ENCODE results near the gene DTD1. TPM values are rescaled to one million over a fixed set of nuclear protein-coding genes. Genes with fewer than 3 reads are reported as not detected.

DTD1 gene
- total RNA-seq, 1 experiment from 2014 or later: 71.4 TPM

DNA sequence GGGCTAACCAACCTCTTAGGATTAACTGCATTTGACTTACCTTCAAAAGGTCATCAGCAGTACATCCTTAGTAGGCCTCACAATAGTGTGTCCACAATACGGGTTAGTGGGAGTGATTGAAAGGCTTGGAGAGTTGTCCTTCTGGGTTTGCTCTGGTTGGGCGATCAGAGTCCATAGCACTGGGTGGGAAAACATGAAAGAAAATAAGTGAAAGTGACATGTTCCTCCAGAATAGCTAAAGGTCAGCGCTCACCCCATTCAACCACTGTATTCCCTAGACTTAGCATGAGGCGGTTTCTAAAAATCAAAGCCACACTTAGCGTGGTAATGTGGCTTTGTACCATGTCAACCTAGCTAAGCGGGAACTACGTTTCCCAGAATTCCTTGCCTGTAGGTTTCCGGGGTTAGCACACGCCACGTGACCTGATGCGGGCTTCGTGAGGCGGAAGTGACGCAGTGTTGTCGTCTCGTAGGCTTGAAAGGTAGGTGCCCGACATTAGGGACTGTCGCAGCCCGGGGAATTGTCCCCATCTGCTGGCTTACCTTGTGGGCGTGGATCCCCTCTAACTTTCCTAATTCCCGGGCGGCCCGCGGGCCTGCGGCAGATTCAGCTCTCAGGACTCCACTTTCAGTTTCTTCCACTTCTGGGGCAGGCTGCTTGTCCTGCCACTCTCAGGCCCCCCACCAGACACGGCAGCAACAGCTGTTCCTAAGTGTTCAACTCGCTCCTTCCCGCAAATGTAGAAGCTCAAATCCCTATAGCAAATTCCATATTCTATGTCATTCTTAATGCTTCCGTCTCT lies 206.0 kb downstream of the DTD1 start:
- peak; percentile 87 for DNase-seq (ENCODE audit: low read depth)

DNA sequence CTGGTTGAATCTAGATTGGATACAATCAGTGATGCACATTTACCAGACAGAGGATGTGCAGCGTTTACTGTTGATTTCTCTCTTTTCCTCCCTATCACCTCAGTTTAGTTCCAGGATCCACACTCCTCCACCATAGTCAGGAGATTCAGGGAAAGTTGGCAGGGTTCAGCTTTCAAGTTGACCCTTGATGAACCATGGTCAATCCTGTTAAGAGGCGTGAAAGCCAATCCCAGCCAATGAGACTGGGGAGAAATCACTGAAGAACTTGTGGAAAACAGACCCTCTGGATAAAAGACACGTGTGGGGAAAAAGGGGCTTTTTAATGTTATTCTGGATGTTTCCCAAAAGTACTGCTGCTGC lies 206.6 kb downstream of the DTD1 start:
- no peak for DNase-seq (ENCODE audit: low read depth)

DNA sequence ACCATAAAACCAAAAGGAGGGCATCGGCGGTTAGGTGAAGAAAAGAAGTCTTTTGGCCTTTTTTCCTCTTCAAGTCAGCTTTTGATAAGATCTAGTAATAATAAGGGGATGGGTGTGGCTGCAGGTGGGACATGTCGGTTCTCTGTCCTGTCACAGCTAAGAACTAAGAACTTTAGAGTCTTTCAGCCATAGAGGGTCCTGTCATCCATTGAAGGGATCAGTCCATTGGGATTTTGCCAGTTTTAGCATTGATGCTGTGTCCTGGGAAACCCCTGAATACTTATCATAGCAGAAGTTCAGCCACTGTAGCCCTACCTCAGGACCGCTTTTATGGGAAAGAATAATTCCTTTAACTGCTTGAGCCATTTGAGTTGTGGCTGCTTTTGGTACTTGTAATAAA lies 207.5 kb downstream of the DTD1 start:
- DNase-seq (ENCODE audit: low read depth): no peak

DNA sequence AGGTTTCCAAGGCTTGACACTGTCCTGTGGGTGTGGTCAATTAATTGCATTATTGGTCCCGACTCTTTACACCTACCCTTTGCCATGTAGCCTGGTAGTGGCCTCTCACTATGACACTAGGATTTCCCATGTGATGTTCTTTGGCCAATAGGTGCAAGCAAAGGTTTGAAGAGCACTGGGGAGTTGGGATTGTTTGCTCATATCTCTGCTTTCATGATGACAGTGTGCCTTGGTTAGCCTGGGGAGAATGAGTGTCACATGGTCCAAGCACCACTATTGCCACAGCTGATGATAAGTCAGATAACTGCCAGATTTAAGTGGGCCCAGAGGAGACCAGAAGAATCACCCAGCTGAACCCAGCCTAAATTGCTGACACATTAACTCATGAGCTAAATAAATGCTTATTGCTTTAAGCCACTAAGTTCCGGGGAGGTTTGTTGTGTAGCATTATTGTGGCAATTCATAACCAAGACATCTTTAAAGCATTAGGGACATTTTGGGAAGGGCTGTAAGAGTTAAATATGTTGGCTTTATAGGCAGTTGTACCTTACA lies 208.5 kb downstream of the DTD1 start:
- DNase-seq (ENCODE audit: low read depth): no peak

DNA sequence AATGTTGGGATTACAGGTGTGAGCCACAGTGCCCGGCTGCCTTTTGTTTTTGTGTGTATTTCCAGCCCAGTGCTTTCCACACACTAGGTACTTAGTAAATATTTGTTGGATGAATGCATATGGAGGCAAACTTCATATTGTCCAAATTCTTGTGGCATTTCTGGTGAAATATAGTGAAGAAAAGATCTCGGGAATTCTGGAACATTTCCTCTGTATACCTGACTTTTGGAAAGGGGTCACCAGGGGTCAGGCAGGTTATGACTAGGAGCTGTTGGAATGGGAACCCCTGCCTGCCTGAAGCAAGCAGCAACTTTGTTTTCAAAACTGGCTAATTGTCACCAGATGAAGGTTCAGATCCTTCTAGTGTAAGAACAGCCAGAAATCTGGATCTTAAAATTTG lies 213.7 kb downstream of the DTD1 start:
- no peak for DNase-seq (ENCODE audit: low read depth)

DNA sequence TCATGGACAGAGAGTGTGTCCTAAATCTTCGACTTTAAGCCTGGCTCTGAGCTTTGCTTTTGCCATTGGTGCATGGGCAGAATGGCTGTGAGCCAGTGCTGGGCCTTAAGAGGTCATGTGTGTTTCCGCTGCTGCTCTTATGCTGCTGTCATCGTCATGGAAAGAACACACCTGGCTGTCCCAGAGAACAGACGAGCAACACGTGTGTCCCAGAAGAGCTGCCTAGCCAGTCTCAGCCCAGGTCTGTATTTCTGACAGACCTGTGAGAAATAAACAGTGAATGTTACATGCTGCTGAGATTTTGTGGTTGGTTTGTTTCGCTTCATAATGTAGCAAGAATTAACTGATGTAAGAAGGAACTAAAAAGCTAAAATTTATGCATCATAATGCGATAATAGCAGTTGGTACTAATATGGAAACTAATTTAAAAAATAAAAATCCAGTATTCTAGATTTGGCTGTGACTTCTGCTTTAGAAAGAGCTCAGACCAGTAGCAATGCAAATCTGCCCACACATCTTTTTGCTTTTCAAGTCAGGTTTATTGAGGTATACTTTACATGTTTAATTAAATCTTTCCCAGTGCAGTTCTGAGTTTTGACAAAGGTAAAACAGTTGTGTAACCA lies 214.3 kb downstream of the DTD1 start:
- DNase-seq (ENCODE audit: low read depth): no peak

DNA sequence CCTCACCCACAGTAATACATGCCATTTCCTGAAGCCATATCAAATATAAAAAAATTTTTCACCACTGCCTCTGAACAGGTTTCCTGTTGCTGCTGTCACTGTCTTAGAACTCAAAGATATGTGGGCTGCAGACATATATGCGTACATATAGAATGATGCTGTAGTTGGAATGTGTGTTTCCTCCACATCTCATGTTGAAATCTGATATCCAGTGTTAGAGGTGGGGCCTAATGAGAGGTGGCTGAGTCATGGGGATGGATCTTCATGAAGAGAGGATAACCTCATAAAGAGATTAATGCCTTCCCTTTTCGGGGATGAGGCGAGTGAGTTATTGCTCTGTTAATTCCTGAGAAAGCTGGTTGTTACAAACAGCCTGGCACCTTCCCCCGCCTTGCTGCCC lies 218.0 kb downstream of the DTD1 start:
- peak; percentile 22 for DNase-seq (ENCODE audit: low read depth)

DNA sequence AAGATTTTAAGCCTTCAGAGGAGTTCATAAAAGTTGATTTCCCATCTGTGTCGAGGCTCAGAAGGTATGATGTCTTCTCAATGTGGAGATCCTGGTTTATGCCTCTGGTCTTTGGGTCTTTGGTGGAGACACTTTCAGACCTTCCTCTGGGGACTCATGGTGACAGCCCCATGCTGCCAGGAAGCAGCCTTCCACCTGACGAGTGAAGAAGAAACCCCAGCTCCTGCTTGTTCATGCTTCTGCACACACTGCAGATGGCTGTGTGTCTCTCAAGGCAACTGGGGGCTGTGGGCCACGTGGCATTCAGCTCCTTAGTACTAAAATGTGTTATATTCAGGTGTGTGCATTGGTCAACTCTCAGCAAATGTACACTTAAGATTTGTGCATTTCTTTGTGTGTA lies 220.9 kb downstream of the DTD1 start:
- DNase-seq (ENCODE audit: low read depth): no peak

DNA sequence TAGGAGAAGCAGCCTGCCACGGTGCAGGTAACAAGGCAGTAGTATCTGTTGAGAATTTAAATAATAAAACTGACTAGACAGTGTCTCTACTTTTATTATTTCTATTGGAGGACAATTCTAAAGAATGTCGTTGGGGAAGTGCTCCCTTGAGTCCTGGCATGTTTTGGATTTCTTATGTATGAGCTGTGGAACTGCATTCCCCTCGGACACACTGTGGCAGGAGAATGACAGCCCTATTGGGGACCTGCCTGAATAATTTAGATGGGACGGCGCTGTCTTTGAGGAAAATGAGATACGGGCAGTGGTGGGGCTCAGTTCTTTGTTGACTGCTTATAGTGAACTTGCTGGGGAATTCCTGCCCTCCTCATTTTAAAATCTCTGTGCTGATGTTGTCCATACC lies 223.3 kb downstream of the DTD1 start:
- DNase-seq (ENCODE audit: low read depth): no peak

DNA sequence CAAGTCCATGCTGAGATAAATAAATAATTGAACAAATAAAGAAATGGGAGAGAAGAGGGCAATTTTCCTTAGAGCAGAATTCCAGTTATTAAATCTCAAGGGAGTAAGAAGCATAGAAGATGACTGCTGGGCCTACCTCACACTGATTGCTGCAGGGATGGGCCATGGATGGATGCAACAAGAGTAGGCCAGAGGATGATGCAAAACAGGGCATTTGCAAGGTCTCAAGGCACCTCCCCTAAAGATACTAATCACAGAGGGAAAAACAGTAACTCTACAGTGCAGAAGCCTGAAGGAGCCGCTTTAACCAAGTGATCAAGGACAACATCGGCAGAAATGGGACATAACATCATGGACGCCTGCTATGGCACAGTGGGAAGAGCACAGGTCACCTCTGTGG lies 224.1 kb downstream of the DTD1 start:
- no peak for DNase-seq (ENCODE audit: low read depth)

DNA sequence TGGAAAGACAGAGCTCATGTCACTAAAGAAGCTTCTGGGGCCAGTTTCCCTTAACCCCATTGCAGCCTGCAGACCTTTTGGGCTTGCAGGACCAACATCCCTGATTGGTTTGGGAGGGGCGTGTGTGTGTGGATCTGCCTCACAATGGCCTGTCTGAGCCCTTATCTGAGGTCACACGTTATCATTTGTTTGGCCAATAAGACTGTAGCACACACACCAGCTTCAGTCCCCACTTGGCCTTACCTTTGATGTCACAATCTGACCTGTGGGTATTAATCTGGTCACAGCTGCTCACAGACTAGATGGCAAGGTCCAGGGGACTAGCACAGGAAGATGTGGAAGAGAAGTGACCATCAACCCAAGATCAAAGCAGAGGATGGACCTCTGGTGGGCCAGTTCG lies 225.6 kb downstream of the DTD1 start, which contains the start of gene SCP2D1:
Gene SCP2D1 (plus strand): TSS at position 301 of the 400 bp plus-strand sequence. CDS start 33 bp downstream, at position 334.
- no peak for DNase-seq (ENCODE audit: low read depth)

DNA sequence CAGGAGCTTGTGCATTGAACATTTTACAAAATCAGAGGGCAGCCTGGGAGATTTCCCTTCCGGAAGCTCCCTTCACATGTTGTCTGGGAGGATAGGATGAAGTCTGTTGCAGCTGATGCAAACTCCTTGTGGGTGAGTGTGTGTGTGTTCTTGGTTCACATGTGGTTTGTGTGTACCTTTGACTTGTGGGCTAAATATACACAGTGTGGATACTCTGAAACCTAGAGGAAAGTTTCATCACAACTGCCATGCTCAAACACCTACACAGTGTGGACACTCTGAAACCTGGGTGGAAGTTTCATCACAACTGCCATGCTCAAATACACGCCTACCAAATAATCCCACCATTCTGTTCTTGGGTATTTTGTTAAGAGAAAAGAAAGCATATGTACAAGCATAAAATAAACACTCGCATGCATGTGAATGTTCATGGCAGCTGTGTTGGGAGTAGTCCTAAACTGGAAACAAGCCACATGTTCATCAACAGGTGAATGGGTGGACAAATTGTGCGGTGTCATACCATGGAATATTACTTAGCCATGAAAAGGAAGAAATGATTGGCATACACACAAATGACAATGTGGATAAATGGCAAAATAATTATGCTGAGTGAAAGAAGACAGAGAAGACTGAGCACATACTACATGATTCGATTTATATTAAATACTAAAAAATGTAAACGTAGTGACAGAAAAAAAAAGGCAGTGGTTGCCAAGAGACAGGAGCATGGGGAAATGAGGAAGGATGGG lies 227.5 kb downstream of the DTD1 start:
- no peak for DNase-seq (ENCODE audit: low read depth)

Other genes starting within 250 kb of the DTD1 start
- gene DZANK1, start 121.0 kb upstream of the DTD1 start, total RNA-seq (2014; rRNA removed): 1.2 and 2.2 TPM in 2 replicates
- 14.8 and 15.4 TPM in 2 replicates for gene POLR3F, start 120.7 kb upstream of the DTD1 start, total RNA-seq (2014; rRNA removed)
- gene RBBP9, start 90.8 kb upstream of the DTD1 start, total RNA-seq (2014; rRNA removed): 23.6 and 31.3 TPM in 2 replicates
- gene SEC23B, start 80.1 kb upstream of the DTD1 start, total RNA-seq (2014; rRNA removed): 48.7 and 56.7 TPM in 2 replicates
- gene SMIM26, start 20.6 kb upstream of the DTD1 start, total RNA-seq (2014; rRNA removed): 84.3 and 88.0 TPM in 2 replicates
- gene SCP2D1, start 225.7 kb downstream of the DTD1 start, total RNA-seq (2014; rRNA removed): not detected in 2 replicates